ENCODE measurements around the gene TPRG1.
A peak's percentile ranks its signal among the peaks of the same experiment; 100 is the strongest.

Gene TPRG1

DNA sequence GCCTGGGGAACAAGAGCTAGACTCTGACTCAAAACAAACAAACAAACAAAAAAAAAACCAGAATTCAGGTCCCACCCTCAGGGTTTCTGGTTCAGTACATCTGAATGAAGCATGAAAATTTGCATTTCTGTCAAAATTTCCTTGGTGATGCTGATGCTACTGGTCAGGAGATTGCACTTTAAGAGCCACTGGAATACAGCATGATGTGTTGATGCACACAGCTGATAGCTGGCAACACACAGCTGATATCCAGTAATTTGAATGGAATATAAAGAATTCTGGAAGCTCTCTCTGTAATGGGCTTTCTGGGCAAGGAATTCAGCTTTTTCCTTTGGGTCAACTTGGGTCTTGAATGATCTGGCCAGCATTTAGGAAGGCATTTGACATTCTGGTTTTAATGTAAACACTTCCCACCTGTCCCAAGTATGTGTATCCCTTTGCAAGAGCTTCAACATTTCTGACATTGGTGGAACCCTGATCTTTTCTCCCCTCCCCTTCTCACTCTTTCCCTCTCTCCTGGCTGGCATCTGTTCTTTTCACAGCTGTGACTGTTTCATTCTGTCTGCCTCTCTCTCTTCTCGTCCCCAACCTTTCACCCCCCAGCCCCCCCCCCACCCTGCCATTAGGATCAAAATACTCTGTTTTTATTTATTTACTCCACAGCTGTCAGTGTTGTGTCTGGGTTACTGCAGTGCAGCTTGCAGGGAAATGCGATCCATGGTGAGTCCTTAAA is 189.5 kb downstream of the TPRG1 start:
- Histone ChIP-seq H3K9ac (ENCODE audit: low read depth, low read length) (no peak overlapping the region), H3K4me1 (ENCODE audit: control insufficient read depth, insufficient read depth, low read length) (0 out of 2 replicates have a peak, but pooled peaks cover under 1% of the 10 kb centered on the region), H3K4me3 (ENCODE audit: low read depth, low read length) (no peak overlapping the region), H3K27me3 (ENCODE audit: control insufficient read depth, insufficient read depth, low read length) (no peaks in the 10 kb centered on the region), H3K36me3 (ENCODE audit: control insufficient read depth, insufficient read depth, low read length) (no peaks in the 10 kb centered on the region), H3K9me3 (ENCODE audit: control insufficient read depth, insufficient read depth, low read length) (no peaks in the 10 kb centered on the region), H3K27ac (ENCODE audit: low read depth, low read length) (no peak overlapping the region)

DNA sequence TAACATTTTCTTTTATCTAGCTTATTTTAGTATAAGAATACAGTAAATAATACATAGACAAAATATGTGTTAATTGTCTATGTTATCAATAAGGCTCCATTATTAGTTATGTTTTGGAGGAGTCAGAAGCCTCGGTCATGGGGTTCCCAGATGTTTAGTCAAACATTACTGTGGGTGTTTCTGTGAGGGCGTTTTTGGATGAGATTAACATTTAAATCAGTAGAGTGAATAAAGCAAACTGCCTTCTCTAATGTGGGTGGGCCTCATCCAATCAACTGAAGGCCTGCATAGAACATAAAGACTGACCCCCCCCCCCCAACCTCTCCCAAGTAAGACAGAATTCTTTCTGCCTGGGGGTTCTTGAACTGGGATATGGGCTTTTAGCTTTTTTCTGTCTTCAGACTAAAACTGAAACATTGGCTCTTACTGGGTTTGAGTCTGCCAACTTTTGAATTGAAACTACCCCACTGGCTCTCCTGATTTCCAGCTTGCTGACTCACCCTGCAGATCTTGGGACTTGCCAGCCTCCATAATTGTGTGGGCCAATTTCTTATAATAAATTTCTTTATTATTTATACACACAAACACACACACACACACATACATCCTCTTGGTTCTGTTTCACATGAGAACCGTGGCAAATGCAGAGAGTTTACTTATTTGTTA is 192.0 kb downstream of the TPRG1 start:
- H3K4me1 ChIP-seq (ENCODE audit: control insufficient read depth, insufficient read depth, low read length) = peaks cover 6% of the 10 kb centered on the region
- no peak overlapping the region for H3K4me3 ChIP-seq (ENCODE audit: low read depth, low read length)
- H3K27me3 ChIP-seq (ENCODE audit: control insufficient read depth, insufficient read depth, low read length) = no peaks in the 10 kb centered on the region
- no peaks in the 10 kb centered on the region for H3K36me3 ChIP-seq (ENCODE audit: control insufficient read depth, insufficient read depth, low read length)
- H3K9me3 ChIP-seq (ENCODE audit: control insufficient read depth, insufficient read depth, low read length) = no peaks in the 10 kb centered on the region
- H3K27ac ChIP-seq (ENCODE audit: low read depth, low read length) = no peak overlapping the region
- no peak overlapping the region for H3K9ac ChIP-seq (ENCODE audit: low read depth, low read length)

DNA sequence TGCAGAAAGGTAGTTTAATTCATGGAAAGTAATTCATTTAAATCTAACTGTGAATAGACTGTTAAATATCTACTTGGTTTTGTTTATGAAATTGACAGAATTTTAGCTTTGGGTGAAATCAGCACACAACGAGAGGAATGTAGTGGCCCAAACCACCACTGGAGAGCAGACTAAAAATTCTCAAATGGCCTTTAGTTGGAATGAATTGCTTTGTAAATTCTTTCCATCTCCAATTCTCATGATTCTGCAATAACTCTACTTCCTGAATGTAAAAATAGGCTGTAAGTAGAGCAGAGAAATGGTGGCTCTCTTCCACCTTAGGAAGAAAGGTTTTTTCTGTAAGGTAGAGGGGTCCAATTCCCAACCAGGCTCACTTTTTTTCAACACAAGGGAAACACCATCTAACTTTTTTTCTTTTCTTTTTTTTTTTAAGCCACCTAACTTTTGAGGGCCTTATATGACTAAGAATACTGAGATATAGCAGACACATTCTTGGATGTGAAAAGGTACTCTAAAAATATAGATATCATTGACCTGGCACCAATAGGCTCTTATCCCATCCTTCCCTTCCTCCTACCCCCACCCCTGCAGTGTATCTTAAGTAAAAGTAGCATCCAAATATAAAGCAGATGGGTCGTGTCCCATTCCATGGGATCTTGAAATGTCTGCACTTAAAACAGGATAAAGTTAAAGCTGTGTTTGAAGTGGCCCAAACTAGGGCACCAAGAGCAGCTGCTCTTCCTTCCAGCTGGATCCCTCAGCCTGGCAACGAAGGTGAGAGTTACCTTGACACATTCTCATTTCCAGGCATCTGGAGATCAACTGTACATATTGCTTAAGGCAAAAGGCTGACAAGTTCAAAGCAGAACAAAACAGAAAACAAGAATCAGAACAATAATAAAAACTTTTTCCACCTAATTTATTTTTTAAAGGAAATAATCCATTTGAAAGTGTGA is 194.1 kb downstream of the TPRG1 start:
- H3K9ac ChIP-seq (ENCODE audit: low read depth, low read length) = no peak overlapping the region

DNA sequence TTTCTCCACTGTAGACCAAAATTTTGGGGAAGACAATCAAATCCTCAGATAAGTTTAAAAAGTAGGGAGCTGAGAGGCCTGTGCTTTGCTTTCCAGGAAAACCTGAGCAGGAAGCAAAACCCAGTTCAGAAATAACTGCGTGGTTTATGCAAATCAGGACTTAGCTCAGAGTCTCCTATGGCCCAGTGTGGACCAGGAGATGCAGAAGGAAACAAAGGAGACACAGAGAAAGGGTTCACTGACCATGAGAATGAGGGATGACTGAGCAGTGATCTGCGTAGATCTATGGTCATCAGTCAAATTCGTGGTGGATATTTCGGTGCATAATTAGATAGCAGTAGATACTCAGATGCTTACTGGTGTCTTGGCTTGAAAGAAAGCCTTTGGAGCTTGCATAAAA is 196.6 kb downstream of the TPRG1 start:
- no peaks in the 10 kb centered on the region for H3K36me3 ChIP-seq (ENCODE audit: control insufficient read depth, insufficient read depth, low read length)
- H3K4me1 ChIP-seq (ENCODE audit: control insufficient read depth, insufficient read depth, low read length) = peaks cover 34% of the 10 kb centered on the region
- H3K27me3 ChIP-seq (ENCODE audit: control insufficient read depth, insufficient read depth, low read length) = no peaks in the 10 kb centered on the region
- H3K4me3 ChIP-seq (ENCODE audit: low read depth, low read length) = no peak overlapping the region
- no peak overlapping the region for H3K9ac ChIP-seq (ENCODE audit: low read depth, low read length)
- no peak overlapping the region for H3K27ac ChIP-seq (ENCODE audit: low read depth, low read length)
- no peaks in the 10 kb centered on the region for H3K9me3 ChIP-seq (ENCODE audit: control insufficient read depth, insufficient read depth, low read length)

More for the DNA sequence above, 194.1 kb downstream of the TPRG1 start:
- H3K4me1 ChIP-seq (ENCODE audit: control insufficient read depth, insufficient read depth, low read length) = peaks cover 27% of the 10 kb centered on the region
- H3K4me3 ChIP-seq (ENCODE audit: low read depth, low read length) = no peak overlapping the region
- H3K9me3 ChIP-seq (ENCODE audit: control insufficient read depth, insufficient read depth, low read length) = no peaks in the 10 kb centered on the region
- no peak overlapping the region for H3K27ac ChIP-seq (ENCODE audit: low read depth, low read length)
- no peaks in the 10 kb centered on the region for H3K36me3 ChIP-seq (ENCODE audit: control insufficient read depth, insufficient read depth, low read length)
- no peaks in the 10 kb centered on the region for H3K27me3 ChIP-seq (ENCODE audit: control insufficient read depth, insufficient read depth, low read length)

DNA sequence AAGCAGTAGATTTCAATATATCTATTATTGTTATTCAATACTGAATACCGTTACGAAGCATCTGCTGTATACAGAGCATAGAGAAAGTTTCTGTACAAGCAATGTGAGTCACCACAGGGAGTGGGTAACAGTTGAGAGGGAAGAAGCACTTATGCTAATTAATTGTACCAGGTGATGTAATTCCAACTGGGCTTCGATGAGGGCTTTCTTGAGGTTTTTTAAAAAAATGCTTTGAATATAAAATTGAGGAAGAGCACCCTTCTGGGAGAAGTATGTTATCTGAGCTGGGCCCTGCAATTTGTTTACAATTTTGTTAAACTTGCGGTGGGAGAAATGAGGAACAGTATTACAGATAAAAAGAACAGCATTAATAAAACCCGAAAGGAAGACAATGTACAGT is 197.9 kb downstream of the TPRG1 start:
- H3K27me3 ChIP-seq (ENCODE audit: control insufficient read depth, insufficient read depth, low read length) = no peaks in the 10 kb centered on the region
- H3K36me3 ChIP-seq (ENCODE audit: control insufficient read depth, insufficient read depth, low read length) = no peaks in the 10 kb centered on the region
- no peaks in the 10 kb centered on the region for H3K9me3 ChIP-seq (ENCODE audit: control insufficient read depth, insufficient read depth, low read length)
- H3K4me3 ChIP-seq (ENCODE audit: low read depth, low read length) = 0 out of 2 replicates have a peak overlapping the region, but pooled peaks have one; percentile 4
- H3K9ac ChIP-seq (ENCODE audit: low read depth, low read length) = no peak overlapping the region
- peaks cover 34% of the 10 kb centered on the region for H3K4me1 ChIP-seq (ENCODE audit: control insufficient read depth, insufficient read depth, low read length)
- peak overlapping the region; percentile 46 for H3K27ac ChIP-seq (ENCODE audit: low read depth, low read length)

DNA sequence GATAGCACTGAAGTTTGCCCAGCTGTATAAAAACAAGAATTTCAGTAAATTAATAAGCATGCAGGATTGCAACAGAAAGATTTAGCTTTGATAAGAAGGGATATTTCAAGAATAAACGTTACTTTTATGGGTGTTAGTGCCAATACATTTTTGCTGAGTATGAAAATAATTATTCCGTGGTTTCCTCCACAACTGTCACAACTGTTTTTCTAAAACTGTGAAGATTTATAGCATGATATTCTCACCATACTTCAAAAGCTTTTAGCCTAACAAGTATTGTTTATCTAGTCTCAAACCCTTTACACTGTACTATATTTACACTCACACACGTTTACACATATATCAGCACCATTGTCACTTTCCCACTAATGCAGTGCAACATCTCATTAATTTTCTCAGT is 200.5 kb downstream of the TPRG1 start:
- no peak overlapping the region for H3K27ac ChIP-seq (ENCODE audit: low read depth, low read length)
- H3K9me3 ChIP-seq (ENCODE audit: control insufficient read depth, insufficient read depth, low read length) = no peaks in the 10 kb centered on the region

More for the DNA sequence above, 200.5 kb downstream of the TPRG1 start:
- H3K9ac ChIP-seq (ENCODE audit: low read depth, low read length) = no peak overlapping the region
- H3K4me3 ChIP-seq (ENCODE audit: low read depth, low read length) = no peak overlapping the region
- peaks cover 34% of the 10 kb centered on the region for H3K4me1 ChIP-seq (ENCODE audit: control insufficient read depth, insufficient read depth, low read length)
- H3K27me3 ChIP-seq (ENCODE audit: control insufficient read depth, insufficient read depth, low read length) = no peaks in the 10 kb centered on the region
- H3K36me3 ChIP-seq (ENCODE audit: control insufficient read depth, insufficient read depth, low read length) = no peaks in the 10 kb centered on the region

All from HUES48 (cell line).